AG10803 (cell line): Measurements from ENCODE around the gene CD209.
"Not testable (repeated sequence)": the region's sequence is repeated elsewhere in the genome, so short reads cannot be mapped to it uniquely, and the experiment has no call there.

Source experiments
- DNase-seq: peaks from one replicate; pipeline ENCODE4 v3.0.0; 2010; ENCODE audit warnings: low read depth
- H3K4me3 ChIP-seq: 2 replicates; pipeline ENCODE4 v1.5.1; 2011; ENCODE audit warnings: mild to moderate bottlenecking, low read length, control low read depth
- TF ChIP-seq, protein P1 (sequence below): conservative IDR thresholded peaks from 2 replicates; pipeline ENCODE4 v1.5.1; 2011; ENCODE audit warnings: mild to moderate bottlenecking, low read length, control low read depth, inconsistent platforms

Gene CD209

DNA sequence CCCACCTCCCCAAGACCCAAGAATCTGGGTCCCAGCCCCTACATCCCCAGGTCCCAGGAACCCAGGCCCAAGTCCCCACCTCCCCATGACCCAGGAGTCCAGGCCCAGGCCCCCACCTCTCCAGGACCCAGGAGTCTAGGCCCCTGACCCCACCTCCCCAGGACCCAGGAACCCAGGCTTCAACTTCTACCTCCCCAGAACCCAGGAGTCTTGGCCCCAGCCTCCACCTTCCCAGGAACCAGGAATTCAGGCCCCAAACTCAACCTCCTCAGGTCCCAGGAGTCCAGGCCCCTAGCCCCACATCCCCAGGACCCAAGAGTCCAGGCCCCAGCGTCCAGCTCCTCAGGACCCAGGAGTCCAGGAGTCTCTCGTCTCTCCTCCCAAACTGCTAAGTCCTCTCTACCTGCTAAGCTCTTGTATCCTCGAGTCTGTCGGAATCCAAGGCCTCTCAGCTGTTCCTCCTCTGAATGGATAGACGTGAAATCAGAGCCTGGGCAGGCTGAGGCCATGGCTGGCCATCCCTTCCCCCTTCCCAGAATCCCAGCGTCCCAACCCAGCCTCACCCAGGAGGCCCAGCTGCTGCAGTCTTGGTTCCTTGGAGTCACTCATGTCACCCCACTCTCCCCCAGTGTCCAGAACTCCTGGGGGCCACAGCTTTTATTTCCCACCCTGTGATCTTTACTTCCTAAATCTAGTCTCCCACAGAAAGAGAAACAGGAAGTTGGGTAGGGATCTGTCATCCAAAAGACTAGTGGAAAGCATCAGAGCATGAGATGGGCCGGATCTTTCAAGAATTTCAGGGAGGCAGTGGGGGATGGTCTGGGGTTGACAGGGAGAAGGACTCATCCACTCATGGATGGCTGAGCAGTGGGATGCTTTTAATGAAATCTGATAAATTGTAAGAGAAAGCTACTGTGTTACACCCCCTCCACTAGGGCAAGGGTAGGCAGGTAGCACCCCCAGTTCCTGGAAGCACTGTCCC, at the start of gene CD209:
Gene CD209 (minus strand): TSS at position 632 of the 982 bp plus-strand sequence. CDS start 23 bp downstream, at position 609.
- no peak within 1 kb of the TSS for H3K4me3 ChIP-seq
- TF ChIP-seq, protein P1, sequence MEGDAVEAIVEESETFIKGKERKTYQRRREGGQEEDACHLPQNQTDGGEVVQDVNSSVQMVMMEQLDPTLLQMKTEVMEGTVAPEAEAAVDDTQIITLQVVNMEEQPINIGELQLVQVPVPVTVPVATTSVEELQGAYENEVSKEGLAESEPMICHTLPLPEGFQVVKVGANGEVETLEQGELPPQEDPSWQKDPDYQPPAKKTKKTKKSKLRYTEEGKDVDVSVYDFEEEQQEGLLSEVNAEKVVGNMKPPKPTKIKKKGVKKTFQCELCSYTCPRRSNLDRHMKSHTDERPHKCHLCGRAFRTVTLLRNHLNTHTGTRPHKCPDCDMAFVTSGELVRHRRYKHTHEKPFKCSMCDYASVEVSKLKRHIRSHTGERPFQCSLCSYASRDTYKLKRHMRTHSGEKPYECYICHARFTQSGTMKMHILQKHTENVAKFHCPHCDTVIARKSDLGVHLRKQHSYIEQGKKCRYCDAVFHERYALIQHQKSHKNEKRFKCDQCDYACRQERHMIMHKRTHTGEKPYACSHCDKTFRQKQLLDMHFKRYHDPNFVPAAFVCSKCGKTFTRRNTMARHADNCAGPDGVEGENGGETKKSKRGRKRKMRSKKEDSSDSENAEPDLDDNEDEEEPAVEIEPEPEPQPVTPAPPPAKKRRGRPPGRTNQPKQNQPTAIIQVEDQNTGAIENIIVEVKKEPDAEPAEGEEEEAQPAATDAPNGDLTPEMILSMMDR = no peak
- DNase-seq = no peak

- no peak for DNase-seq
- TF ChIP-seq, protein P1 = no peak
- no peak overlapping the region for H3K4me3 ChIP-seq
Measured at GRCh38 chr19:7795555-7796161, 48.3 kb upstream of the CD209 start.

DNA sequence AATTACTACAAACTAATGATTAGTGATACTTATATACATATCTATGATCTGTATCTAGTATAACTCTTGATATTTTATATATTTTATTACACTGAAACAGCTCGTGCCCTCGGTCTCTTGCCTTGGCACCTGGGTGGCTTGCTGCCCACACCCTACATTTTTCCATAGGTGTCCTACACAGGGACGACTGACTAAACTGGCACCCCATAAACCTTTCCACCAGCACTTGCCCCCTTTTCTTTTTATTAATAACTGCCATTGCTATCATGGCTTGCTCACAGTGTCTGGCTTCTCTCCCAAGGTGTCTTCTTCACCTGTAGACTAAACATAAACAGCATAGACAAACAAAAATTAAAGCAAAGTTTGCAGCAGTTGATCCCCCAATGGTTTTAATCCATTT, 46.2 kb upstream of the CD209 start:
- no peak for DNase-seq
- TF ChIP-seq, protein P1 = no peak
- H3K4me3 ChIP-seq = no peak overlapping the region

GRCh38 chr19:7792701-7793100, 45.4 kb upstream of the CD209 start:
- DNase-seq, H3K4me3 ChIP-seq: not testable (repeated sequence)

GRCh38 chr19:7792281-7792680, 44.9 kb upstream of the CD209 start:
- H3K4me3 ChIP-seq = no peak overlapping the region
- no peak for DNase-seq
- TF ChIP-seq, protein P1 = no peak

GRCh38 chr19:7790416-7790815, 43.1 kb upstream of the CD209 start:
- H3K4me3 ChIP-seq = no peak overlapping the region
- TF ChIP-seq, protein P1 = no peak
- no peak for DNase-seq

- H3K4me3 ChIP-seq = no peak overlapping the region
- TF ChIP-seq, protein P1 = no peak
- no peak for DNase-seq
Measured at GRCh38 chr19:7789447-7789846, 42.1 kb upstream of the CD209 start.
